GM19043 (cell line): ENCODE results near the gene TMTC1.

Source experiments
- ATAC-seq: cut with Tn5 transposase; IDR thresholded peaks from one replicate; pipeline ENCODE4 v1.9.1; 2021; ENCODE audit warnings: low read depth; ENCODE audit not compliant: unreplicated experiment

Gene TMTC1

GRCh38 chr12:29714966-29715365, 68.8 kb downstream of the TMTC1 start:
- ATAC-seq = no peak

GRCh38 chr12:29713729-29714128, 70.0 kb downstream of the TMTC1 start:
- ATAC-seq = no peak

GRCh38 chr12:29711381-29711780, 72.4 kb downstream of the TMTC1 start:
- no peak for ATAC-seq

- ATAC-seq = no peak
Observed at GRCh38 chr12:29710104-29710503, 73.6 kb downstream of the TMTC1 start.

- ATAC-seq = no peak
Observed at GRCh38 chr12:29709496-29710040, 74.2 kb downstream of the TMTC1 start.

- ATAC-seq = no peak
Observed at GRCh38 chr12:29709054-29709453, 74.7 kb downstream of the TMTC1 start.

- ATAC-seq = no peak
Observed at GRCh38 chr12:29707846-29708245, 75.9 kb downstream of the TMTC1 start.

GRCh38 chr12:29706311-29706710, 77.4 kb downstream of the TMTC1 start:
- no peak for ATAC-seq

- no peak for ATAC-seq
Observed at GRCh38 chr12:29703528-29703927, 80.2 kb downstream of the TMTC1 start.

- ATAC-seq = no peak
Observed at GRCh38 chr12:29702972-29703371, 80.8 kb downstream of the TMTC1 start.

- no peak for ATAC-seq
Observed at GRCh38 chr12:29702222-29702621, 81.5 kb downstream of the TMTC1 start.

- no peak for ATAC-seq
Observed at GRCh38 chr12:29700761-29701481, 82.8 kb downstream of the TMTC1 start.

GRCh38 chr12:29698756-29699155, 85.0 kb downstream of the TMTC1 start:
- ATAC-seq = no peak

GRCh38 chr12:29695800-29696199, 87.9 kb downstream of the TMTC1 start:
- no peak for ATAC-seq

- no peak for ATAC-seq
Observed at GRCh38 chr12:29695026-29695425, 88.7 kb downstream of the TMTC1 start.

GRCh38 chr12:29694002-29694401, 89.7 kb downstream of the TMTC1 start:
- ATAC-seq = no peak

GRCh38 chr12:29692237-29692636, 91.5 kb downstream of the TMTC1 start:
- ATAC-seq = no peak

- ATAC-seq = no peak
Observed at GRCh38 chr12:29691161-29691854, 92.4 kb downstream of the TMTC1 start.

GRCh38 chr12:29690728-29691127, 93.0 kb downstream of the TMTC1 start:
- no peak for ATAC-seq

- no peak for ATAC-seq
Observed at GRCh38 chr12:29688914-29689313, 94.8 kb downstream of the TMTC1 start.

- ATAC-seq = no peak
Observed at GRCh38 chr12:29682088-29682487, 101.7 kb downstream of the TMTC1 start.

GRCh38 chr12:29681370-29681769, 102.4 kb downstream of the TMTC1 start:
- ATAC-seq = no peak
